LNCAP (cell line): ENCODE results near the gene SLIT1.

Source experiments
- TF ChIP-seq, protein P1 (sequence below): fragments of 450-650 bp; IDR thresholded peaks from 2 replicates; pipeline ENCODE4 v1.5.1; 2017; ENCODE audit warnings: mild to moderate bottlenecking

Gene SLIT1

DNA sequence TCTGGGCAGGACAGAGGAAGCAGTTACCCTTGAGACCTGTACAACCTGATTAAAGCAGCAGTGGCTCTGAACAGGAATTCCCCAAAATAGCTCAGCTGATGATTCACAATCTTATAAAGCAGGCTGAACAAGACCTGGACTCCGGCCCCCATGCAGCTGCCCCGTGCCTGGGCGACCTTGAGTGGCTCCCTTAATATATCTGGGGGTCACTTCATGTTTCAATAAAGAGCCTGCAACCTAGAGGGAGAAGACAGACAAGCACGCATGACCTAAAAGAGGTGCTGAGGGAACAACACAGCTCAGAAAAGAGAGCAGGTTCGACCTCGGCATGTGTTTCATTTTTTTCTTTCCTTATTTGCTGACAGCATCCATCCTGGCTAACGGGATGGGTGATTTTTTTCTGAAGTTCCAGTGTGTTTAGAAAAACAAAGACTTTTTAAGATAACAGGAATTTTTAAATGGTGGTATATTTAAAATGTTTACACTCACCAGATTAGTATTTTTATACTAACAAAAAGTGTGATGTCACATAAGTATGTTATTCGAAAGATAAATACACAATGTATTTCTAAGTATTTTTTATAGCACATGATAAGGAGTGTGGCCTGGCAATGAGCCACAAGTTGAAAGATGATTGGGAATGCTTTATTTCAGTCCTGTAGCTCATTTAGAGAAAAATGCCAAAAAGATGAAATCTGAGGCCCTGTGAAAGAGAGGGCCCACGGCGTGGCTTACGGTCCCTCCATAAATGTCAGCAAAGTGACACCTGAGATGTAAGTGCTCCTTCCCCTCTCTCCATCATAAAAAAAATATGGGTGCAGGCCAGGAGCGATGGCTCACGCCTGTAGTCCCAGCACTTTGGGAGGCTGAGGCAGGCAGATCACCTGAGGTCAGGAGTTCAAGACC is 161.3 kb downstream of the SLIT1 start:
- TF ChIP-seq, protein P1, sequence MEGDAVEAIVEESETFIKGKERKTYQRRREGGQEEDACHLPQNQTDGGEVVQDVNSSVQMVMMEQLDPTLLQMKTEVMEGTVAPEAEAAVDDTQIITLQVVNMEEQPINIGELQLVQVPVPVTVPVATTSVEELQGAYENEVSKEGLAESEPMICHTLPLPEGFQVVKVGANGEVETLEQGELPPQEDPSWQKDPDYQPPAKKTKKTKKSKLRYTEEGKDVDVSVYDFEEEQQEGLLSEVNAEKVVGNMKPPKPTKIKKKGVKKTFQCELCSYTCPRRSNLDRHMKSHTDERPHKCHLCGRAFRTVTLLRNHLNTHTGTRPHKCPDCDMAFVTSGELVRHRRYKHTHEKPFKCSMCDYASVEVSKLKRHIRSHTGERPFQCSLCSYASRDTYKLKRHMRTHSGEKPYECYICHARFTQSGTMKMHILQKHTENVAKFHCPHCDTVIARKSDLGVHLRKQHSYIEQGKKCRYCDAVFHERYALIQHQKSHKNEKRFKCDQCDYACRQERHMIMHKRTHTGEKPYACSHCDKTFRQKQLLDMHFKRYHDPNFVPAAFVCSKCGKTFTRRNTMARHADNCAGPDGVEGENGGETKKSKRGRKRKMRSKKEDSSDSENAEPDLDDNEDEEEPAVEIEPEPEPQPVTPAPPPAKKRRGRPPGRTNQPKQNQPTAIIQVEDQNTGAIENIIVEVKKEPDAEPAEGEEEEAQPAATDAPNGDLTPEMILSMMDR: no peak

DNA sequence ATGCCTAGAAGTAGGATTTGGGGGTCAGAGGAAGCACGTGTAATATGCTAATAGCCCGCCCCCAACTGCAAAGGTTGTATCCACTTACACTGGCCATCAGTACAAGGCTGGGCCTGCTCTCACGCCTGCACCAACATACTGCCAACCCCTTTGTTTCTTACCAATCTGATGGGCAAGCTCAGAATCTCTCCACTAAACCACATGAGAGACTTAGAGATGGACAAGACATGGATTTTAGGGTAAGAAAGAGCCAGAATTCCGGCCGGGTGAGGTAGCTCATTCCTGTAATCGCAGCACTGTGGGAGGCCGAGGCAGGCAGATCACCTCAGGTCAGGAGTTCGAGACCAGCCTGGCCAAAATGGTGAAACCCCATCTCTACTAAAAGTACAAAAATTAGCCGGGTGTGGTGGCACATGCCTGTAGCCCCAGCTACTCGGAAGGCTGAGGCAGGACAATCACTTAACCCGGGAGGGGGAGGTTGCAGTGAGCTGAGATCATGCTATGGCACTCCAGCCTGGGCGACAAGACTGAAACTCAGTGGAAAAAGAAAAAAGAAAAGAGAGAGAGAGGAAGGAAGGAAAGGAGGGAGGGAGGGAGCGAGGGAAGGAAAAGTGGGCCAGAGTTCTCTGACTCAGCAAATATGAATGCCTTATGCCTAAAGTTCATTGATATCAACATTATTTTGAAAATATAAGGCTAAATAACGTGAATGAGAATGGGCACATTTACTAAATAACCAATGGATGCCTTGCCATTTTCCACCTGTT is 162.2 kb downstream of the SLIT1 start:
- TF ChIP-seq, protein P1: no peak

DNA sequence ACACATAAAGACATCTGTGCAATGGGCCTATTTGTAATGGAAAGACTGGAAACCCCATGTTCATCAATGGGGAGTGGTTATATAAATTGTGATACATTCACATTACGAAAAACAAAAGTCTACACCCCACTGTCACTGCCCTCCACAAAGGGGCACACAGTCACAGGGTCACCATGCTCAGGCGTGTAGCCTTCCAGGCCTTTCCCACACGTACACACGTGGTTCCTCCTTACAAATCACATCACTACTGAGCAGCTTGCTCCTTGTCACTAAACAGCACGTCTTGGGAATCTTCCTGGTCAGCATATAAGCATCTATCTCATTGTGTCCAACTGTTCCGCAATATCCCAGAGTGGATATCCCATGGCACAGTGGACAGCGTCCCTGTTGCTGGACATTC is 163.1 kb downstream of the SLIT1 start:
- TF ChIP-seq, protein P1: no peak

DNA sequence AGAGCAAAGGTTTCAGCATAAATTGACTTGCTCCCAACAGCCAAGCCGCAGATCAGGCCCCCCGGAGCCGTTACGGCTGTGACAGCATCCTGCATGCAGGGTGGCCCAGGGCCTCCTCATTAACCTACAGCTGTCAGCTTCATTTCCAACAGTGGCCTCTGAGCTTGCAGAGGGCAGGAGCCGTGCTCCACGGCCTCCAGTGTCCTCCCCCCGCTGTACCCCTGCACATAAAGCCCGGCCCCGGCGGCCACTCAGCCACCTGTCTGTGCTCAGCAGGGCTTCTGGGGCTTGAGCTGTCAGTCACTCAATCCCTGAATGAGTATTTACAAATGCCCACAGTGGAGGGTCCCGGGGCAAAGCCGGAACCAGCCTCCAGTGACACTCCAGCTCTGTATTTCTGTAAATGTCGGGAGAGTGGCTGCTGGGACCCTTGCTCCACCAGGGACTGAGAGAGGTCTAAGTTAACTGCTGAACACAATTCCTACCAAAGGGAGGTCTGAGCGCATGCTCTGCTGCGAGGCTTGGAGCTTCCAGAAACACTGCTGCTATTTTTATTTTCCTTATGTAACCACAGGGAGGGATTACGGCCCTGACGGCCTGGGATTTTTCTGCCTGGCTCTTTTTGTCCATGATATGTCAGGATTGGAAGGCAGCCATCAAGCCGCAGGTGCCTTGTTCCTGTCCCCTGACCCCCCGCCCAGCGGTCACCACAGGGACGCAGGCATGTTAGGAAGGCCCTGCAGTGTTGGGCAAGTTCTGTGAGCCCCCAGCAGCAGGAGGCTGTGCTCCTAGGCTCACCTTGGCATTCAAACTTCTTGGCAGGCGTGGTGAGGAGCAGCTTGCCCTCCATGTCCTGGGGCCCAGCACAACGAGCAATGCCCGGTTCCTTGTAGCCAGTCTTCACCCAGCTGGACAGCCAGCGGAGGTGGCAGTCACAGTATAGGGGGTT is 165.0 kb downstream of the SLIT1 start:
- TF ChIP-seq, protein P1: no peak

DNA sequence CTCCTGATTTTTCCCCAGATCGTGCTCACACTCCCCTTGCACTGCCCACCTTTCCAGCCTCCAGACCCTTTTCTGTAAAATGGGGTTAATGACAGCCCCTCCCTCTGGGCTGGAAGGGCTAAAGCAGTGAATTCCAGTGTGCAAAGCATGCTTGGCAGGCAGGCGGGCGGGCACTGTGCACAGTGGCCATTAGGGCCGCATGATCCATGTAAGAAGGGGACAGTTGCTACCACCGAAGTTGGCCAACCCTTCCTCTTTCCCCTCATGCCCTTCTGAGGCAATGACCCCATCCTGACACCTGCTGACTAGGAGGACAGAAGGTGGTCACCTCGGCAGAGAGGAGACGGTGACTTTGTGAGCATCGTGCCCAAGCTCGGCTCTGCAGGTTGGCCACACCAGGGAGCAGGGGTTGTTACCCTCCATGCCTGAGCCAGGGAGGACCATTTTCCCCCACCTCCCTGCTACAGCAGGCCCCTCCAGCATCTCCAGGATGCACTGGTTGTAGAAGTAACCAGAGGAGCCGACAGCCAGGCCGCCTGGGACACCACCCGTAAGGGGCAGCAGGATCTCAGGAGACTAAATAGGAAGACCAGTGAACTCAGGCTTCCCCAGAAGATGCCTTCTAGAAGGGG is 166.4 kb downstream of the SLIT1 start:
- TF ChIP-seq, protein P1: no peak

DNA sequence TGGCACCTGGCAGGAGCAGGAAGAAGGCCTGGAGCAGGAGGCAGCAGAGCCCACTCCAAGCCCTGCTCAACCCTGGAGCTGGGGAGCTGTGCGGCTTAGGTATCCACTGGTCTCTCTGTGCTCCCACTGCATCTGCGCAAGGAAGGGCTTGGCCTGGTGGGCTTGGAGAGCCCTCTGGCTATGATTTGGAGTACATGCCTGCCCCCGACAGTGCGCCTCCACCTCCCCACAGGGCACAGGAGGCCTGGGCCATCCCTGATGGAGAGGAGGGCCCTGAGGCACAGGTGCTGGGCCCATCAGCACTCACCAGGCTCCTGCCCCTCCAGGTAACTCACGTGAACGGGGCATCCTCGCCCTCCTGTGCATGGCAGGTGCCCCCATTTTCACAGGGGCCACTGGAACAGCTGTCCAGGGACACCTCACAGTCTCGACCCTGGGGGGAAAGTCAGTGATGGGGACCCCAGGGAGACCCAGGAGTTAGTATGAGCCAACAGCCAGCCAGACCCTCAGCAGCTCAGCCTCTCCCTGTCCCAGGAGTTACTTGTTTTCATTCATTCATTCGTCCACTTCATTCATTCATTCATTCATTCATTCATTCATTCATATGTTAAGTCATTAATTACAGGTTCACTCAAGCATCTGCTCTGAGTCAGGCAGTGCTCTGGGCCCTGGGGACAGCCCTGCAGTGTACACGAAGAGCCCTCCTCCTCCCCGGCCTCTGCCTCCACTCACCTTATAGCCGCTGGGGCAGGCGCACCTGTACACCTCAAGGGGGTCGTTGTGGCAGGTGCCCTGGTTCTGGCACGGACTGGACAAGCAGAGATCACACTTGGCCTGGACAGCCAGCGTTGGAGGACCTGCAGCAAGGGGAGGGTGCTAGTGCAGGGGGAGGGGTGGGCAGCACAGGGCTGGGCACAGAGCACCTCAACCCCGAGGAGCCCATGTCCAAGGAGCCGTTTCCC is 167.2 kb downstream of the SLIT1 start:
- TF ChIP-seq, protein P1: no peak
